H1 (cell line): ENCODE measurements around the gene ZBTB26. TPM values are rescaled to one million over a fixed set of nuclear protein-coding genes. Genes with fewer than 3 reads are reported as not detected.

Source experiments
- KDM4A ChIP-seq: IDR thresholded peaks from one replicate; pipeline ENCODE4 v1.7.1; 2012; ENCODE audit warnings: low read depth, mild to moderate bottlenecking, moderate library complexity, low read length, inconsistent platforms; ENCODE audit not compliant: severe bottlenecking
- PHF8 ChIP-seq: fragments of 200-600 bp; sonication (generic); conservative IDR thresholded peaks from 2 replicates; pipeline ENCODE4 v1.7.1; 2012; ENCODE audit warnings: low read depth, mild to moderate bottlenecking, inconsistent platforms, low read length, moderate library complexity
- RNF2 ChIP-seq: fragments of 200-900, 300-1000 bp; sonication (generic); IDR thresholded peaks from 2 replicates; pipeline ENCODE4 v1.7.1; 2016; ENCODE audit warnings: borderline replicate concordance, low read depth, mild to moderate bottlenecking, antibody characterized with exemption, low read length; ENCODE audit not compliant: poor library complexity, severe bottlenecking; ENCODE audit errors: missing control alignments
- SRF ChIP-seq: IDR thresholded peaks from 2 replicates; pipeline ENCODE4 v1.6.1; 2011; ENCODE audit warnings: mild to moderate bottlenecking, low read depth, low read length, moderate library complexity
- TAF7 ChIP-seq: optimal IDR thresholded peaks from 2 replicates; pipeline ENCODE3; 2011; ENCODE audit warnings: low read depth, mild to moderate bottlenecking, inconsistent platforms, low read length, moderate library complexity, borderline replicate concordance
- polyA plus RNA-seq, 7 experiments: library from polyadenylated mRNA; depleted of rRNA in 3 of 7; stranded (reverse) in 5 of 7; unstranded in 2 of 7; fragments of >200 nt in 5 of 7; fragments of 200-250 nt in 2 of 7; gene quantifications; 1 replicate in 5 of 7; 2 replicates in 1 of 7; 4 replicates in 1 of 7; pipeline versions ENCODE4 v1.2.1 to v1.2.3, GENCODE V29; 2011 to 2013; ENCODE audit warnings: missing spikeins in 2 of 7, mixed read lengths in 2 of 7
- total RNA-seq: library from RNA; stranded (reverse); fragmentation: NEBNext Ultra II Directional; extraction: Animal tissue kit (Norgen Biotek cat#: 25700); gene quantifications from 2 replicates; pipeline ENCODE4 v1.2.1, GENCODE V29; 2021
- TF ChIP-seq, protein P1 (sequence below): IDR thresholded peaks from 2 replicates; pipeline ENCODE4 v1.6.1; 2012; ENCODE audit warnings: low read length, inconsistent platforms

Gene ZBTB26
- total and polyA plus RNA-seq, 2 of the 8 experiments (the other 6 are each of a cell fraction or from before 2014, with no cell fraction given): 5.7 to 7.4 TPM

- no peak for TF ChIP-seq KDM4A
- TF ChIP-seq, protein P1, sequence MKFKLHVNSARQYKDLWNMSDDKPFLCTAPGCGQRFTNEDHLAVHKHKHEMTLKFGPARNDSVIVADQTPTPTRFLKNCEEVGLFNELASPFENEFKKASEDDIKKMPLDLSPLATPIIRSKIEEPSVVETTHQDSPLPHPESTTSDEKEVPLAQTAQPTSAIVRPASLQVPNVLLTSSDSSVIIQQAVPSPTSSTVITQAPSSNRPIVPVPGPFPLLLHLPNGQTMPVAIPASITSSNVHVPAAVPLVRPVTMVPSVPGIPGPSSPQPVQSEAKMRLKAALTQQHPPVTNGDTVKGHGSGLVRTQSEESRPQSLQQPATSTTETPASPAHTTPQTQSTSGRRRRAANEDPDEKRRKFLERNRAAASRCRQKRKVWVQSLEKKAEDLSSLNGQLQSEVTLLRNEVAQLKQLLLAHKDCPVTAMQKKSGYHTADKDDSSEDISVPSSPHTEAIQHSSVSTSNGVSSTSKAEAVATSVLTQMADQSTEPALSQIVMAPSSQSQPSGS: no peak
- TF ChIP-seq TAF7: no peak
- no peak for TF ChIP-seq RNF2
- TF ChIP-seq SRF: no peak
- no peak for TF ChIP-seq PHF8
Measured at GRCh38 chr9:122900791-122901190, 30.5 kb downstream of the ZBTB26 start (continued).
